Tibial artery (tissue), 4 donors: ENCODE results near the gene FTSJ1.

Experiments
- DNase-seq, 2 donors: peaks; one replicate each; pipeline ENCODE4 v3.0.0-alpha.2; 2019
- H3K27ac ChIP-seq, 2 donors: fragments of 200-600 bp; sonication (generic) in 1 of 2; 1 replicate in 1 of 2; 2 replicates in 1 of 2; pipeline ENCODE4 v1.5.1; 2018 to 2019; ENCODE audit warnings: mild to moderate bottlenecking in 1 of 2
- H3K27me3 ChIP-seq, 2 donors: fragments of 200-600 bp; sonication (generic) in 1 of 2; one replicate each; pipeline versions ENCODE4 v1.5.1 to v1.6.0; 2016 to 2019
- H3K36me3 ChIP-seq, 3 donors: fragments of 200-600 bp; sonication (generic) in 2 of 3; one replicate each; pipeline ENCODE4 v1.5.1; 2016 to 2019; ENCODE audit warnings: mild to moderate bottlenecking in 2 of 3
- H3K4me1 ChIP-seq, 4 donors: fragments of 200-600 bp; sonication (generic) in 2 of 4; 1 replicate in 3 of 4; 2 replicates in 1 of 4; pipeline ENCODE4 v1.5.1; 2016 to 2019
- H3K4me3 ChIP-seq, 2 donors: fragments of 200-600 bp; sonication (generic) in 1 of 2; 1 replicate in 1 of 2; 2 replicates in 1 of 2; pipeline ENCODE4 v1.5.1; 2018 to 2019; ENCODE audit warnings: mild to moderate bottlenecking in 2 of 2
- H3K9me3 ChIP-seq, 3 donors: fragments of 200-600 bp; sonication (generic) in 1 of 3; one replicate each; pipeline ENCODE4 v1.5.1; 2016 to 2019
- intact Hi-C: fragments of 100-400 bp; cut with DNase I; formaldehyde crosslinking; loops from one replicate; pipeline ENCODE4 v1.15.0; 2023; ENCODE audit warnings: low total_unique reads
- TF ChIP-seq, protein P1 (sequence below), 2 experiments: fragments of 200-600 bp in 1 of 2; fragments of 450-650 bp in 1 of 2; IDR thresholded peaks; one replicate each; pipeline ENCODE4 v1.5.1; 2017 to 2019; ENCODE audit warnings: antibody characterized with exemption in 2 of 2, mild to moderate bottlenecking in 1 of 2, moderate library complexity in 1 of 2

The FTSJ1 gene

GRCh38 chrX:48470110-48470832 is 5.7 kb upstream of the FTSJ1 start, which contains the start of gene SLC38A5:
Gene SLC38A5, minus strand, starts transcription at chrX:48470260. Its CDS starts 2,336 bp downstream, at chrX:48467924.
- Histone ChIP-seq H3K27me3 (no peaks in the 10 kb centered on the region), H3K4me3 (peak within 1 kb of the TSS; percentile 31 to 43), H3K9me3 (no peaks in the 10 kb centered on the region), H3K27ac (no peak within 1 kb of the TSS), H3K36me3 (no peaks in the 10 kb centered on the region), H3K4me1 (peaks cover 0 to 20% (median 4%) of the 10 kb centered on the region in 4 donors)
- intact Hi-C loops = loop anchor here (10.0 kb wide), 1 partner anchor 125 kb away; the partner anchor contains the start of gene WDR13
- DNase-seq = no peak
- TF ChIP-seq, protein P1, sequence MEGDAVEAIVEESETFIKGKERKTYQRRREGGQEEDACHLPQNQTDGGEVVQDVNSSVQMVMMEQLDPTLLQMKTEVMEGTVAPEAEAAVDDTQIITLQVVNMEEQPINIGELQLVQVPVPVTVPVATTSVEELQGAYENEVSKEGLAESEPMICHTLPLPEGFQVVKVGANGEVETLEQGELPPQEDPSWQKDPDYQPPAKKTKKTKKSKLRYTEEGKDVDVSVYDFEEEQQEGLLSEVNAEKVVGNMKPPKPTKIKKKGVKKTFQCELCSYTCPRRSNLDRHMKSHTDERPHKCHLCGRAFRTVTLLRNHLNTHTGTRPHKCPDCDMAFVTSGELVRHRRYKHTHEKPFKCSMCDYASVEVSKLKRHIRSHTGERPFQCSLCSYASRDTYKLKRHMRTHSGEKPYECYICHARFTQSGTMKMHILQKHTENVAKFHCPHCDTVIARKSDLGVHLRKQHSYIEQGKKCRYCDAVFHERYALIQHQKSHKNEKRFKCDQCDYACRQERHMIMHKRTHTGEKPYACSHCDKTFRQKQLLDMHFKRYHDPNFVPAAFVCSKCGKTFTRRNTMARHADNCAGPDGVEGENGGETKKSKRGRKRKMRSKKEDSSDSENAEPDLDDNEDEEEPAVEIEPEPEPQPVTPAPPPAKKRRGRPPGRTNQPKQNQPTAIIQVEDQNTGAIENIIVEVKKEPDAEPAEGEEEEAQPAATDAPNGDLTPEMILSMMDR (IDR thresholded peaks at IDR 0.05) = no peak

DNA sequence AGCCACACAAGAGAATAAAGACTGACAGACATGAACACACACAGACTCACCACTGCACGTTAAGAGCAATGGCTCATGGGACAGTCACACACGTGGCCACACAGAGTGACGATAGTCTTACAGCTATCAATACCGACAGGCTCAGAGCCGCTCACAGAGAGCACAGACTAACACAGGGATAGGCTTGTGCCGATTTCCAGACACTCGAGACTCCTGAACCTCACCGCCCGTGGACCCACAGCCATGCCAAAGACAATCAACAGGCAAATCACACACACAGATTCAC is 5.2 kb upstream of the FTSJ1 start:
- intact Hi-C loops = loop anchor here (10.0 kb wide), 1 partner anchor 124 kb away; the partner anchor contains the start of gene WDR13

GRCh38 chrX:48471504-48471903 is 4.5 kb upstream of the FTSJ1 start:
- intact Hi-C loops = loop anchor here (10.0 kb wide), 1 partner anchor 123 kb away; the partner anchor contains the start of gene WDR13
- H3K4me3 ChIP-seq = no peak overlapping the region
- peaks cover 0 to 23% (median 4%) of the 10 kb centered on the region in 4 donors for H3K4me1 ChIP-seq
- no peaks in the 10 kb centered on the region for H3K9me3 ChIP-seq
- no peaks in the 10 kb centered on the region for H3K27me3 ChIP-seq
- H3K27ac ChIP-seq = no peak overlapping the region
- H3K36me3 ChIP-seq = no peaks in the 10 kb centered on the region
- TF ChIP-seq, protein P1 (IDR thresholded peaks at IDR 0.05) = no peak
- no peak for DNase-seq

More for the DNA sequence above, 5.2 kb upstream of the FTSJ1 start:
- TF ChIP-seq, protein P1 (IDR thresholded peaks at IDR 0.05) = no peak
- Histone ChIP-seq H3K27me3 (no peaks in the 10 kb centered on the region), H3K27ac (no peak overlapping the region), H3K9me3 (no peaks in the 10 kb centered on the region), H3K36me3 (no peaks in the 10 kb centered on the region), H3K4me3 (no peak overlapping the region), H3K4me1 (peaks cover 0 to 23% (median 4%) of the 10 kb centered on the region in 4 donors)
- DNase-seq = no peak

DNA sequence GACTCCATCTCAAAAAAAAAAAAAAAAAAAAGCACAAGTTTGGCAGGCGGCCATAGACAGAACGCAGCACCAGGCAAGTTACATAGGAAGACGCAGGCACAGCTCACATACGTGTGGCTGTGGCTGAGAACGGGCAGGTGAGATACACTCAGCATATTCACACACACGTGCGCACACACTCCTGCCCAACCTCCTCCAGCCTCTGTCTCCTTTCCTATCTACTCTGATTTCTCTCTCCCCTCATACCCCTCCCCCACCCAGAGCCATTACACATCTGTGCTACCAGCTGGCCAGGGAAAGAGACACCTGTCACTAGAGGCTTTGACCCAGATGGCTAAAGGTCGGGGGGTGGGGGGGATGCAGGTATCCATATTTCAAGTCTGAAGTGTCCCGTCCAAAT is 3.8 kb upstream of the FTSJ1 start:
- Histone ChIP-seq H3K36me3 (no peaks in the 10 kb centered on the region), H3K27me3 (no peaks in the 10 kb centered on the region), H3K27ac (no peak overlapping the region), H3K4me3 (no peak overlapping the region), H3K4me1 (peaks cover 0 to 28% (median 5%) of the 10 kb centered on the region in 4 donors), H3K9me3 (no peaks in the 10 kb centered on the region)
- TF ChIP-seq, protein P1 (IDR thresholded peaks at IDR 0.05) = no peak
- no peak for DNase-seq
- intact Hi-C loops = loop anchor here (10.0 kb wide), 1 partner anchor 123 kb away; the partner anchor contains the start of gene WDR13

DNA sequence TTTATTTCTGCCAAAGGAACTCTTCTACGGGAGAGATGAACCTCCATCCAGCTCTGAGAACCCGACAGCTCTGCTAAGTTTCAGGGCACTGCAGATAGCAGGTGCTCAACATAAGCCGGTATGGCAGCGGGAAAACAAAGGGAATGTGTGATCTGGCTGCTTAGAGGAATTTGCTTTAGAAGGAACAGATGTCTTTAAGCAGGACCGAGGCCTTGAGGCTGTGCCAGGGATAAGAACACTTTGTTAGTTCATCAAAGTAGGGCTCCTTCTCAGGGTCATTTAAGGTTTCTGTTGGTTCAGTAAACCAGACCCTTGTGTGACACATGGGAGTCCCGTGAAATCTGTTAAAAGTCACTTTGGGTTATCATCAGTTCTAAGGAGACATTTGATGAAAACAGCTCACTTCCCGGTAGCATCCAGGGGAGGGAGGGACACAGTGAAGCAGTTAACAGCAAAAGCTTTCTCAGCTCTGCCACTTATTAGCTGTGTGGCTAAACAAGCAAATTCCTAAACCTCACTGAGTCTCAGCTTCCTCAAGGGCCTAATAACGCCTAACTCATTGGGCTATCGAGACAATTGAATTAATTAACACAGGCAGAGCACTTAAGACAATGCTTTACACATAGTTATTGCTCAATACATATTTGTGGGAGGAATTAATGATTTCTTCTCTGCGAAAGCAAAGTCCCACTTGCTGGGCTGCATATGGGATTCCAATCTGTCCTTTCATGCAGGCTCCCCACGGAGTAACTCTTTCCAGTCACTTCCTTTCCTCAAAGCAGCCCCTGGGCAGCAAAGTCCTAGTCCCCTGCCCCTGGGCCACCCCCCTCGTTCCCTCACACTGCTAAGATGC is 2.9 kb upstream of the FTSJ1 start:
- TF ChIP-seq, protein P1 (IDR thresholded peaks at IDR 0.05) = no peak
- H3K9me3 ChIP-seq = no peaks in the 10 kb centered on the region
- H3K36me3 ChIP-seq = no peaks in the 10 kb centered on the region
- no peak overlapping the region for H3K27ac ChIP-seq
- peaks cover 0 to 22% (median 8%) of the 10 kb centered on the region in 4 donors for H3K4me1 ChIP-seq
- no peak overlapping the region for H3K4me3 ChIP-seq
- intact Hi-C loops = loop anchor here (10.0 kb wide), 1 partner anchor 122 kb away; the partner anchor contains the start of gene WDR13
- H3K27me3 ChIP-seq = no peaks in the 10 kb centered on the region
- no peak for DNase-seq
